ENCODE measurements around the gene CNTN4. TPM values are rescaled to one million over a fixed set of nuclear protein-coding genes. Genes with fewer than 3 reads are reported as not detected.

CNTN4 gene
- polyA plus RNA-seq, 1 donor (not counting 4 experiments of a cell fraction or from before 2014, with no cell fraction given) = not detected

- Histone ChIP-seq H3K4me1 (ENCODE audit: control insufficient read depth, extremely low read depth, insufficient read depth, low read length) (no peaks in the 10 kb centered on the region), H3K27me3 (ENCODE audit: control insufficient read depth, extremely low read depth, insufficient read depth, low read length) (peaks cover 45% of the 10 kb centered on the region), H3K79me2 (ENCODE audit: control insufficient read depth, insufficient read depth, low read length) (no peaks in the 10 kb centered on the region), H3K27ac (ENCODE audit: control insufficient read depth, insufficient read depth, low read length) (no peak overlapping the region), H3K9me1 (ENCODE audit: control insufficient read depth, extremely low read depth, insufficient read depth, low read length) (no peaks in the 10 kb centered on the region), H3K4me3 (ENCODE audit: control insufficient read depth in 2 of 3, extremely low read depth in 1 of 3, insufficient read depth in 2 of 3, low read depth in 1 of 3, low read length in 3 of 3) (no peak overlapping the region), H2AFZ (ENCODE audit: control insufficient read depth, low read length) (no peak overlapping the region), H4K20me1 (ENCODE audit: control insufficient read depth, extremely low read depth, insufficient read depth, low read length) (no peaks in the 10 kb centered on the region), H3K9ac (ENCODE audit: control insufficient read depth, extremely low read depth, insufficient read depth, low read length) (no peak overlapping the region), H3K36me3 (ENCODE audit: control insufficient read depth in 2 of 2, extremely low read depth in 1 of 2, insufficient read depth in 2 of 2, low read length in 2 of 2) (no peaks in the 10 kb centered on the region), H3K9me3 (ENCODE audit: control insufficient read depth, low read depth, low read length) (no peaks in the 10 kb centered on the region), H3K4me2 (ENCODE audit: control insufficient read depth, extremely low read depth, insufficient read depth, low read depth, low read length) (no peak overlapping the region)
- no peak for DNase-seq (ENCODE audit: low read depth, low spot score)
- TF ChIP-seq CTCF (optimal IDR thresholded peaks at IDR 0.05 in 1 of 3, IDR thresholded peaks at IDR 0.05 in 1 of 3, conservative IDR thresholded peaks at IDR 0.05 in 1 of 3; ENCODE audit: extremely low read depth in 1 of 3, insufficient read depth in 2 of 3, low read length in 3 of 3) (no peak), EZH2 (IDR thresholded peaks at IDR 0.05; ENCODE audit: low read length) (no peak)
- dilution Hi-C loops (cut with MboI; ENCODE audit: extremely low pct_ligation_motif_present, low sequenced_read_pairs) = no loop called here
- FAIRE-seq = no peak
Measured at GRCh38 chr3:2097641-2098191, 950 bp upstream of the CNTN4 start.

- H3K9me3 ChIP-seq (ENCODE audit: control insufficient read depth, low read depth, low read length) = no peaks in the 10 kb centered on the region
- peak overlapping the region; percentile 10 for H3K4me2 ChIP-seq (ENCODE audit: control insufficient read depth, extremely low read depth, insufficient read depth, low read depth, low read length)
- no peaks in the 10 kb centered on the region for H4K20me1 ChIP-seq (ENCODE audit: control insufficient read depth, extremely low read depth, insufficient read depth, low read length)
- DNase-seq (ENCODE audit: low read depth, low spot score) (no peak), FAIRE-seq (no peak)
- dilution Hi-C loops (cut with MboI; ENCODE audit: extremely low pct_ligation_motif_present, low sequenced_read_pairs) = no loop called here
- H3K79me2 ChIP-seq (ENCODE audit: control insufficient read depth, insufficient read depth, low read length) = no peaks in the 10 kb centered on the region
- no peak overlapping the region for H3K27ac ChIP-seq (ENCODE audit: control insufficient read depth, insufficient read depth, low read length)
- no peaks in the 10 kb centered on the region for H3K4me1 ChIP-seq (ENCODE audit: control insufficient read depth, extremely low read depth, insufficient read depth, low read length)
- H3K36me3 ChIP-seq (ENCODE audit: control insufficient read depth in 2 of 2, extremely low read depth in 1 of 2, insufficient read depth in 2 of 2, low read length in 2 of 2) = no peaks in the 10 kb centered on the region
- H3K9me1 ChIP-seq (ENCODE audit: control insufficient read depth, extremely low read depth, insufficient read depth, low read length) = no peaks in the 10 kb centered on the region
- no peak overlapping the region for H3K4me3 ChIP-seq (ENCODE audit: control insufficient read depth in 2 of 3, extremely low read depth in 1 of 3, insufficient read depth in 2 of 3, low read depth in 1 of 3, low read length in 3 of 3)
- no peak overlapping the region for H3K9ac ChIP-seq (ENCODE audit: control insufficient read depth, extremely low read depth, insufficient read depth, low read length)
- H3K27me3 ChIP-seq (ENCODE audit: control insufficient read depth, extremely low read depth, insufficient read depth, low read length) = peaks cover 45% of the 10 kb centered on the region
- H2AFZ ChIP-seq (ENCODE audit: control insufficient read depth, low read length) = no peak overlapping the region
- no peak for TF ChIP-seq CTCF (optimal IDR thresholded peaks at IDR 0.05 in 1 of 3, IDR thresholded peaks at IDR 0.05 in 1 of 3, conservative IDR thresholded peaks at IDR 0.05 in 1 of 3; ENCODE audit: extremely low read depth in 1 of 3, insufficient read depth in 2 of 3, low read length in 3 of 3)
- TF ChIP-seq EZH2 (IDR thresholded peaks at IDR 0.05; ENCODE audit: low read length) = peak; percentile 80
Measured at GRCh38 chr3:2099028-2099671, 484 bp downstream of the CNTN4 start.

Measured in keratinocyte (primary cell).